K562 (cell line): ENCODE results near the gene SLC17A9. TPM values are rescaled to one million over a fixed set of nuclear protein-coding genes. Genes with fewer than 3 reads are reported as not detected.

Experiments used
- ATAC-seq: fragments of 200-7000 bp; cut with Tn5 transposase; 3 replicates; pipeline ENCODE4 v1.9.1; 2020; ENCODE audit warnings: moderate library complexity
- BruUV-seq: library from RNA; stranded (reverse); fragments of 400-500 nt; replicated peaks from 2 replicates; lab custom pipeline; 2021; lab: Mats Ljungman, UMichigan
- CTCF ChIA-PET: fragments of 300-600 bp; formaldehyde crosslinking; extraction: SDS; loops from one replicate; lab custom pipeline; 2021; ENCODE audit warnings: low intra/inter-chr PET ratio; lab: Yijun Ruan, JAX
- POLR2A ChIA-PET: fragments of 300-600, 350-650 bp; sonication (Branson Sonifier 250); formaldehyde crosslinking; extraction: SDS; loops from one replicate; lab custom pipeline; 2021; ENCODE audit warnings: antibody characterized with exemption, inconsistent platforms; lab: Yijun Ruan, JAX
- DNase-seq, 4 experiments: peaks; one replicate each; pipeline versions ENCODE4 v3.0.0 to v3.0.0-alpha.2; 2011 to 2018; ENCODE audit warnings: low spot score in 3 of 4, mixed read lengths in 3 of 4; ENCODE audit errors: extremely low read depth in 1 of 4
- FAIRE-seq: peaks from 2 replicates; lab custom pipeline; 2011; peaks lifted over from hg19 to GRCh38; lab: Jason Lieb, UNC
- H2AFZ ChIP-seq: 2 replicates; pipeline ENCODE4 v1.6.0; 2011; ENCODE audit warnings: low read depth, low read length, control low read depth, inconsistent platforms
- H3K27ac ChIP-seq: fragments of 200-600 bp; 3 replicates; pipeline ENCODE4 v1.8.0; 2011; ENCODE audit warnings: low read depth, mild to moderate bottlenecking, control low read depth, inconsistent platforms, low read length, moderate library complexity, mixed read lengths; ENCODE audit errors: extremely low read depth
- H3K27me3 ChIP-seq, 2 experiments: fragments of 300-600 bp in 1 of 2; 2 replicates in 1 of 2; 3 replicates in 1 of 2; pipeline versions ENCODE4 v1.6.0 to v1.8.0; 2011; ENCODE audit warnings: inconsistent platforms in 2 of 2, low read length in 2 of 2, mild to moderate bottlenecking in 1 of 2, mixed read lengths in 1 of 2, moderate library complexity in 1 of 2; ENCODE audit not compliant: control insufficient read depth in 2 of 2, insufficient read depth in 2 of 2
- H3K36me3 ChIP-seq: fragments of 300-600 bp; 3 replicates; pipeline ENCODE4 v1.8.0; 2011; ENCODE audit warnings: mild to moderate bottlenecking, low read length, inconsistent platforms; ENCODE audit not compliant: control insufficient read depth, insufficient read depth
- H3K4me1 ChIP-seq, 2 experiments: fragments of 200-600 bp in 1 of 2; replicated peaks in 1 of 2; 2 replicates in 1 of 2; 3 replicates in 1 of 2; pipeline versions ENCODE4 v1.5.1 to v1.8.0; 2011; ENCODE audit warnings: inconsistent platforms in 2 of 2, low read length in 2 of 2, mild to moderate bottlenecking in 1 of 2, mixed read lengths in 1 of 2, moderate library complexity in 1 of 2; ENCODE audit not compliant: control insufficient read depth in 2 of 2, insufficient read depth in 2 of 2
- H3K4me2 ChIP-seq: 2 replicates; pipeline ENCODE4 v1.6.1; 2011; ENCODE audit warnings: low read length, control low read depth, inconsistent platforms, mixed read lengths; ENCODE audit not compliant: insufficient read depth
- H3K4me3 ChIP-seq: fragments of 200-600 bp; sonication (generic), shearing (Covaris generic); 2 replicates; pipeline ENCODE4 v1.5.1; 2016; ENCODE audit warnings: control low read depth, inconsistent platforms
- H3K79me2 ChIP-seq: fragments of 200-600 bp; 3 replicates; pipeline ENCODE4 v1.8.0; 2011; ENCODE audit warnings: low read length, inconsistent platforms; ENCODE audit not compliant: control insufficient read depth, insufficient read depth
- H3K9ac ChIP-seq, 2 experiments: 2 replicates each; pipeline versions ENCODE4 v1.6.0 to v1.6.1; 2011; ENCODE audit warnings: low read depth in 2 of 2, low read length in 2 of 2, control low read depth in 1 of 2, inconsistent platforms in 1 of 2, mild to moderate bottlenecking in 1 of 2, mixed read lengths in 1 of 2; ENCODE audit not compliant: insufficient read depth in 1 of 2
- H3K9me1 ChIP-seq: one replicate; pipeline ENCODE4 v1.6.0; 2011; ENCODE audit warnings: inconsistent platforms, mild to moderate bottlenecking, low read length, moderate library complexity; ENCODE audit not compliant: control insufficient read depth, insufficient read depth
- H3K9me3 ChIP-seq: replicated peaks from 2 replicates; pipeline ENCODE4 v1.5.1; 2011; ENCODE audit warnings: low read depth, low read length, inconsistent platforms; ENCODE audit not compliant: control insufficient read depth, insufficient read depth
- H4K20me1 ChIP-seq: replicated peaks from 2 replicates; pipeline ENCODE4 v1.6.1; 2011; ENCODE audit warnings: low read length, inconsistent platforms, mixed read lengths; ENCODE audit not compliant: control insufficient read depth, insufficient read depth
- ARID1B ChIP-seq: fragments of 450-650 bp; IDR thresholded peaks from 2 replicates; pipeline ENCODE4 v1.6.1; 2016; ENCODE audit warnings: antibody characterized with exemption, mild to moderate bottlenecking, inconsistent platforms
- ARID2 ChIP-seq: fragments of 450-650 bp; IDR thresholded peaks from 2 replicates; pipeline ENCODE4 v1.6.1; 2017; ENCODE audit warnings: antibody characterized with exemption, mild to moderate bottlenecking
- BRF2 ChIP-seq: IDR thresholded peaks from 3 replicates; pipeline ENCODE4 v1.6.1; 2011; ENCODE audit warnings: borderline replicate concordance, mild to moderate bottlenecking; ENCODE audit not compliant: insufficient read length, insufficient read depth
- ETV5 ChIP-seq: sonication (generic); formaldehyde crosslinking; IDR thresholded peaks from 2 replicates; pipeline ENCODE4 v1.4.0; 2020; ENCODE audit warnings: low read depth, mild to moderate bottlenecking, missing genetic modification reagents
- FOXK1 ChIP-seq: sonication (generic); formaldehyde crosslinking; IDR thresholded peaks from 2 replicates; pipeline ENCODE4 v1.8.0; 2022; ENCODE audit warnings: missing genetic modification reagents, mild to moderate bottlenecking, borderline replicate concordance
- GATA2 ChIP-seq: sonication (generic); formaldehyde crosslinking; IDR thresholded peaks from 2 replicates; pipeline ENCODE4 v1.4.0; 2020; ENCODE audit warnings: mild to moderate bottlenecking, missing genetic modification reagents
- GTF2A2 ChIP-seq: IDR thresholded peaks from 2 replicates; pipeline ENCODE4 v1.6.1; 2016; ENCODE audit warnings: mild to moderate bottlenecking, missing genetic modification characterization, missing compliant biosample characterization
- HDGF ChIP-seq: fragments of 450-650 bp; IDR thresholded peaks from 2 replicates; pipeline ENCODE4 v1.6.1; 2016
- IRF2 ChIP-seq: sonication (generic); formaldehyde crosslinking; IDR thresholded peaks from 2 replicates; pipeline ENCODE4 v1.8.1; 2022; ENCODE audit warnings: mild to moderate bottlenecking, missing genetic modification reagents
- KLF10 ChIP-seq: fragments of 250-450 bp; sonication (Bioruptor Pico); IDR thresholded peaks from 2 replicates; pipeline ENCODE4 v1.6.1; 2021; ENCODE audit warnings: matching md5 sums
- L3MBTL2 ChIP-seq: fragments of 450-650 bp; IDR thresholded peaks from 2 replicates; pipeline ENCODE4 v1.6.1; 2016; ENCODE audit warnings: mild to moderate bottlenecking, moderate library complexity
- MAFK ChIP-seq: IDR thresholded peaks from 2 replicates; pipeline ENCODE4 v1.6.1; 2011; ENCODE audit warnings: low read length, improper control_type of control experiment
- PKNOX1 ChIP-seq: fragments of 450-650 bp; IDR thresholded peaks from 2 replicates; pipeline ENCODE4 v1.6.1; 2016
- RBBP5 ChIP-seq: fragments of 200-600 bp; sonication (generic); IDR thresholded peaks from 2 replicates; pipeline ENCODE4 v1.6.1; 2012; ENCODE audit warnings: borderline replicate concordance, mild to moderate bottlenecking, low read length, control low read depth, inconsistent platforms; ENCODE audit not compliant: insufficient read depth, poor library complexity, severe bottlenecking
- RCOR1 ChIP-seq, 2 experiments: IDR thresholded peaks; 2 replicates each; pipeline ENCODE4 v1.6.1; 2012; ENCODE audit warnings: low read depth in 2 of 2, low read length in 2 of 2, borderline replicate concordance in 1 of 2, improper control_type of control experiment in 1 of 2
- SREBF2 ChIP-seq: sonication (generic); formaldehyde crosslinking; IDR thresholded peaks from 2 replicates; pipeline ENCODE4 v1.4.0; 2020; ENCODE audit warnings: mild to moderate bottlenecking, missing genetic modification reagents
- TAF9B ChIP-seq: fragments of 450-650 bp; IDR thresholded peaks from 2 replicates; pipeline ENCODE4 v1.6.1; 2018; ENCODE audit warnings: mild to moderate bottlenecking; ENCODE audit not compliant: partially characterized antibody
- ZNF311 ChIP-seq: fragments of 250-450 bp; sonication (Bioruptor Pico); IDR thresholded peaks from 2 replicates; pipeline ENCODE4 v1.4.0; 2020; ENCODE audit warnings: mild to moderate bottlenecking, moderate library complexity
- WGBS: fragments of 100-300 bp; shearing (Covaris generic); methylation state at CpG from one replicate; pipeline ENCODE4 v1.1.6; 2016; ENCODE audit warnings: low coverage, mixed read lengths; ENCODE audit not compliant: insufficient coverage; ENCODE audit errors: missing lambda C conversion rate; 5-methylcytosine and 5-hydroxymethylcytosine counted together
- in situ Hi-C: fragments of 300-500 bp; cut with MboI; formaldehyde crosslinking; loops from 4 replicates; pipeline ENCODE4 v1.15.0; 2018; ENCODE audit warnings: inconsistent platforms, mixed read lengths
- intact Hi-C: fragments of 100-400 bp; cut with micrococcal nuclease; formaldehyde crosslinking; loops from 2 replicates; pipeline ENCODE4 v1.14.2; 2022
- polyA plus RNA-seq, 8 experiments: library from polyadenylated mRNA; depleted of rRNA in 4 of 8; stranded (reverse) in 5 of 8; unstranded in 3 of 8; fragments of >200 nt; fragmentation: Nextera tagmentation in 2 of 8; fragmentation: Illumina TruSeq in 1 of 8; extraction: Ambion mirVana in 2 of 8; extraction: Trizol in 1 of 8; gene quantifications; 2 replicates each; pipeline versions ENCODE4 v1.2.1 to v1.2.3, GENCODE V29; 2011 to 2014; ENCODE audit warnings: inconsistent platforms in 1 of 8, missing spikeins in 1 of 8
- total RNA-seq, 7 experiments: library from RNA; depleted of rRNA in 6 of 7; stranded (reverse); fragments of >200 nt in 6 of 7; fragmentation: Illumina TruSeq in 2 of 7; extraction: Trizol in 2 of 7; gene quantifications; 2 replicates each; pipeline versions ENCODE4 v1.2.1 to v1.2.3, GENCODE V29; 2011 to 2021; ENCODE audit warnings: low replicate concordance in 1 of 7
- TF ChIP-seq, protein P1 (sequence below): sonication (generic); formaldehyde crosslinking; IDR thresholded peaks from 2 replicates; pipeline ENCODE4 v1.8.0; 2022; ENCODE audit warnings: missing genetic modification reagents, mild to moderate bottlenecking, moderate library complexity, borderline replicate concordance

SLC17A9 gene
- total and polyA plus RNA-seq, 9 of the 15 experiments (the other 6 are each of a cell fraction or from before 2014, with no cell fraction given), result 0.04 to 0.31 TPM; not detected in 7

DNA sequence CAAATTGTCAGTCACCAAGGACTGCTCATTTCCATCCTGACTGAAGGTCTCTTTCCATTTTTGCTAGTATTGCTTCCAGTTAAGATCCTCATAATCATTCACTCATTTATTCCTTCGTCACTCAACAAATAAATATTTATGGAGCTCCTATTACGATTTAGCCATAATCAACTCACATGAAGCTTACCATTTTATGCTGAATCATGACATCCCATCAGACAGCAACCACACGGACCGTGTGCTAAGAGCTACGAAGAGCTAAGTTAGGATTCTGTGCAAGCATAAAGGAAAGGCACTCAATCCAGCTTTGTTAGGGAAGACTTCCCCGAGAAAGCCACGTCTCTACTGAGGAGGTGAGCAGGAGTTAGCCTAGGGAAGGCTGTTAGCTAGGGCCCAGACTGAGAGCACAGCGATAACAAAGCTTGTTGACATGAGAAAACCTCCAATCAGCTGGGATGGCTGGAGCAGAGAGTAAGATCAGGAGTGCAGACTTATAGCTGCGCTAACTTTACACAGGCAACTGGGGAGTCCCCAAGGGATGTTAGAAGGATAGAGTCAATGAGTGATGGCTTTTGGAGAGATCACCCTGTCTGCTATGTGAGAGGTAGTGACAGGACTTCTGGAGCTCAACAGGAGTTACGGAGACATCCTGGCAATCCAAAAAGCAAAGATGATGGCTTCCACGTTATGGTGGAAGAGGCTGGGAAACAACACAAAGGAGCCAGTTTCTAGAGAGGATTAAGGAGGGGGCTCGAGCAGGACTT, 17.1 kb upstream of the SLC17A9 start:
- ATAC-seq (no peak), DNase-seq (peak in 1 of 4 experiments; percentile 42), FAIRE-seq (peak; percentile 65)
- H2AFZ ChIP-seq, result no peak overlapping the region
- no peaks in the 10 kb centered on the region for H3K27me3 ChIP-seq
- no peaks in the 10 kb centered on the region for H3K9me3 ChIP-seq
- peak overlapping the region; percentile 42; the same call in 2 of the 3 replicates for H3K27ac ChIP-seq
- in situ Hi-C loops (no loop called here), intact Hi-C loops (no loop called here)
- peaks cover 44% of the 10 kb centered on the region for H4K20me1 ChIP-seq
- H3K79me2 ChIP-seq, result peaks cover 95% of the 10 kb centered on the region
- H3K4me3 ChIP-seq, result peak overlapping the region; percentile 2; the same call in 1 of the 2 replicates
- H3K36me3 ChIP-seq, result peaks cover 53% of the 10 kb centered on the region
- WGBS, result 49% methylated on average over 12 of the region's 12 CpGs
- ChIA-PET POLR2A (interaction anchor here (0.5 to 5.3 kb wide), 12 partner anchors 9 to 173 kb away, joined by 3 to 64 read pairs (median 4); partner anchors contain the start of gene DIDO1), CTCF (no interaction called here)
- BruUV-seq, result no TSS peak
- H3K4me1 ChIP-seq, result peaks cover 42 to 54% of the 10 kb centered on the region in 2 experiments; a peak in 4 of 5 replicates
- peak overlapping the region; percentile 42 for H3K4me2 ChIP-seq
- peak overlapping the region; percentile 28 to 99; a peak in 2 of 4 replicates for H3K9ac ChIP-seq
- H3K9me1 ChIP-seq, result peaks cover 7% of the 10 kb centered on the region
- TF ChIP-seq BRF2, result no peak
- peak; percentile 45; the same call in 1 of the 2 replicates for TF ChIP-seq PKNOX1
- TF ChIP-seq TAF9B, result no peak
- no peak for TF ChIP-seq GATA2 (CRISPR knock-in tag)
- TF ChIP-seq IRF2, result no peak
- no peak for TF ChIP-seq FOXK1 (CRISPR knock-in tag)
- no peak for TF ChIP-seq ARID1B
- no peak for TF ChIP-seq KLF10 (CRISPR knock-in tag)
- no peak for TF ChIP-seq HDGF
- no peak for TF ChIP-seq ETV5 (CRISPR knock-in tag)
- no peak for TF ChIP-seq GTF2A2 (tag)
- peak; percentile 83 for TF ChIP-seq MAFK
- TF ChIP-seq ARID2, result no peak
- TF ChIP-seq, protein P1, sequence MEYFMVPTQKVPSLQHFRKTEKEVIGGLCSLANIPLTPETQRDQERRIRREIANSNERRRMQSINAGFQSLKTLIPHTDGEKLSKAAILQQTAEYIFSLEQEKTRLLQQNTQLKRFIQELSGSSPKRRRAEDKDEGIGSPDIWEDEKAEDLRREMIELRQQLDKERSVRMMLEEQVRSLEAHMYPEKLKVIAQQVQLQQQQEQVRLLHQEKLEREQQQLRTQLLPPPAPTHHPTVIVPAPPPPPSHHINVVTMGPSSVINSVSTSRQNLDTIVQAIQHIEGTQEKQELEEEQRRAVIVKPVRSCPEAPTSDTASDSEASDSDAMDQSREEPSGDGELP (CRISPR knock-in tag), result peak; percentile 63
- TF ChIP-seq RBBP5, result no peak
- no peak for TF ChIP-seq L3MBTL2
- no peak for TF ChIP-seq RCOR1 (IDR thresholded peaks at IDR 0.05; ENCODE audit: borderline replicate concordance in 1 of 2, low read depth in 2 of 2, low read length in 2 of 2)
- no peak for TF ChIP-seq ZNF311 (CRISPR knock-in tag)
- TF ChIP-seq SREBF2 (CRISPR knock-in tag), result no peak
